Peyer's patch (tissue), 4 donors: ENCODE data around the gene MSH5. TPM values are rescaled to one million over a fixed set of nuclear protein-coding genes. Genes with fewer than 3 reads are reported as not detected.

ENCODE experiments used
- DNase-seq, 3 donors: peaks; one replicate each; pipeline ENCODE4 v3.0.0-alpha.2; 2017 to 2019
- H3K27ac ChIP-seq, 4 donors: fragments of 200-600 bp; sonication (generic); one replicate each; pipeline ENCODE4 v1.5.1; 2016 to 2019
- H3K27me3 ChIP-seq, 2 donors: fragments of 200-600 bp; sonication (generic); one replicate each; pipeline ENCODE4 v1.5.1; 2019
- H3K36me3 ChIP-seq, 3 donors: fragments of 200-600 bp; sonication (generic); one replicate each; pipeline ENCODE4 v1.5.1; 2016 to 2019
- H3K4me1 ChIP-seq, 4 donors: fragments of 200-600 bp; sonication (generic); one replicate each; pipeline ENCODE4 v1.5.1; 2016 to 2019
- H3K4me3 ChIP-seq, 4 donors: fragments of 200-600 bp; sonication (generic); 1 replicate in 3 of 4; 2 replicates in 1 of 4; pipeline ENCODE4 v1.5.1; 2016 to 2019; ENCODE audit warnings: mild to moderate bottlenecking in 1 of 4
- H3K9me3 ChIP-seq, 4 donors: fragments of 200-600 bp; sonication (generic); one replicate each; pipeline ENCODE4 v1.5.1; 2016 to 2019; ENCODE audit warnings: mild to moderate bottlenecking in 1 of 4
- POLR2A ChIP-seq, 2 donors: fragments of 450-650 bp; IDR thresholded peaks; one replicate each; pipeline ENCODE4 v1.5.1; 2017; ENCODE audit warnings: antibody characterized with exemption in 2 of 2, mild to moderate bottlenecking in 2 of 2, moderate library complexity in 2 of 2
- total RNA-seq, 4 donors: library from RNA; depleted of rRNA; stranded (reverse); fragments of >200 nt; gene quantifications; one replicate each; pipeline ENCODE4 v1.1.0, GENCODE V29; 2016
- TF ChIP-seq, protein P1 (sequence below), 6 experiments: fragments of 450-650 bp in 4 of 6; fragments of 200-600 bp in 2 of 6; sonication (generic) in 1 of 6; IDR thresholded peaks; one replicate each; pipeline ENCODE4 v1.5.1; 2017 to 2019; ENCODE audit warnings: antibody characterized with exemption in 6 of 6, mild to moderate bottlenecking in 3 of 6, moderate library complexity in 1 of 6

The MSH5 gene
- total RNA-seq, 4 donors from 2014 or later, result 21.4 to 72.6 (median 46.1) TPM

DNA sequence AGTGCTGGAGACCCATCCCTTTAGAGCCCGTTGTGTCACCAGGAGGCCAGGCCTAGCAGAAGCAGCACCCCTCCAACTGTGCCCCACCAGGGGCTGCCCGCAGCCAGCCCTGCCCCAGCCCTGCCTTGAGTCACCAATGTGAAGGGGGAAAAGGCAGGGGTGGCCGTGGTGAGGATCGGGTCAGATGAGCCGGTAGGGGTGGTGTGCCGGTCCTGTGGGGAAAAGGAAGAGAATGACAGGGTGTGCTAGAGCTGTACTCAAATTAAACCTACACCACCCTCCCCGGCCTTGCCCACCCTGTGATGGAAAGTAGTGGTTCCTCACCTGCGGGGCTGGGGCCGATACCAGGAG lies 25.7 kb downstream of the MSH5 start:
- TF ChIP-seq, protein P1, sequence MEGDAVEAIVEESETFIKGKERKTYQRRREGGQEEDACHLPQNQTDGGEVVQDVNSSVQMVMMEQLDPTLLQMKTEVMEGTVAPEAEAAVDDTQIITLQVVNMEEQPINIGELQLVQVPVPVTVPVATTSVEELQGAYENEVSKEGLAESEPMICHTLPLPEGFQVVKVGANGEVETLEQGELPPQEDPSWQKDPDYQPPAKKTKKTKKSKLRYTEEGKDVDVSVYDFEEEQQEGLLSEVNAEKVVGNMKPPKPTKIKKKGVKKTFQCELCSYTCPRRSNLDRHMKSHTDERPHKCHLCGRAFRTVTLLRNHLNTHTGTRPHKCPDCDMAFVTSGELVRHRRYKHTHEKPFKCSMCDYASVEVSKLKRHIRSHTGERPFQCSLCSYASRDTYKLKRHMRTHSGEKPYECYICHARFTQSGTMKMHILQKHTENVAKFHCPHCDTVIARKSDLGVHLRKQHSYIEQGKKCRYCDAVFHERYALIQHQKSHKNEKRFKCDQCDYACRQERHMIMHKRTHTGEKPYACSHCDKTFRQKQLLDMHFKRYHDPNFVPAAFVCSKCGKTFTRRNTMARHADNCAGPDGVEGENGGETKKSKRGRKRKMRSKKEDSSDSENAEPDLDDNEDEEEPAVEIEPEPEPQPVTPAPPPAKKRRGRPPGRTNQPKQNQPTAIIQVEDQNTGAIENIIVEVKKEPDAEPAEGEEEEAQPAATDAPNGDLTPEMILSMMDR (IDR thresholded peaks at IDR 0.05), result no peak
- TF ChIP-seq POLR2A (IDR thresholded peaks at IDR 0.05), result no peak
- no peak for DNase-seq
- Histone ChIP-seq H3K4me1 (peaks cover 0 to 23% (median 0%) of the 10 kb centered on the region in 4 donors), H3K9me3 (no peaks in the 10 kb centered on the region), H3K36me3 (no peaks in the 10 kb centered on the region), H3K27ac (no peak overlapping the region), H3K4me3 (peak overlapping the region in 1 of 4 donors; percentile 41), H3K27me3 (no peaks in the 10 kb centered on the region)

DNA sequence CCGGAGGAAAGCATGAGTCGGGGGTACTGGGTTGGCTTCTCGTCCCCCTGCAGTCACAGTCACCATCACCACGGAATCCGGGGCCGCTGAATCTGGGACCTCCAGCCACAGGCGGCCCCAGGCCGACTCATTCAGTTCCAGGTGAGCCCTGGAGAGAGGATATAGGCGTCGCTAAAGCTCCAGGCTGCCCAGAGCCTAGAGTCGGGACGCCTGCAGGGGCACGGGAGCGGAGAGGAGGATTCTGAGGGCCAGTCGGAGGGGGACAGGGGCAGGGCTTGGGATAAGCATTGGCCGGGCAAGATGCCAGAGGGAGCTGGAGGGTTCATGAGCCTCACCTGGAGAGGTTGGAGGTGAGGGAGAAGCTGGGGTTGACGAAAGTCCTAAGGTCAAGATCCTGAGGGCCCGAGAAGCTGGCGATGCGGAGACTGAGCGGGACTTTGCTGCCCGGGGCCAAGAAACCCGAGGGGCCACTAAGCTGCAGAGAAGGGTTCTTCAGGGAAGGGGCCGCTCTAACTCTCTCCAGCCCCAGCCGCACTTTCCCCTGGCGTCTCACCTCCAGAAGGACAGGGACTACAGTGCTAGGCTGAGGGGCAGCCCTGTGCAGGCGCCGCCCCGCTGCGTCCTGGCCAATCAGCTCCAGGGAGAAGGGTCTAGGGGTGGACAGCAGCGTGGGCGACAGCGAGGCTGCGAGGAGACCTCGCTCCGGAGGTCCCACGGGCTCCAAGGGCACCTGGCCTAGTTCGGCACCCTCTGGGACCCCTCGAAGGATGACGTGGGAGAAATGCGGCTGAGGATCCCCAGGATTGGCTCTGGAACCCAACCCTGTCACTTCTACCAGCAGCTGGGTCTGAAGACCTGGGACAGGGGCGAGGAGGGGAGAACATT lies 26.3 kb downstream of the MSH5 start:
- H3K27me3 ChIP-seq, result no peaks in the 10 kb centered on the region
- H3K27ac ChIP-seq, result peak overlapping the region in 1 of 4 donors; percentile 18
- H3K36me3 ChIP-seq, result no peaks in the 10 kb centered on the region
- no peaks in the 10 kb centered on the region for H3K9me3 ChIP-seq
- H3K4me3 ChIP-seq, result peak overlapping the region in 2 of 4 donors; percentile 41
- peaks cover 0 to 19% (median 0%) of the 10 kb centered on the region in 4 donors for H3K4me1 ChIP-seq
- TF ChIP-seq POLR2A (IDR thresholded peaks at IDR 0.05), result peak in 1 of 2 donors; percentile 19
- TF ChIP-seq, protein P1 (IDR thresholded peaks at IDR 0.05), result no peak
- peak in 2 of 3 donors; percentile 66 to 79 for DNase-seq

DNA sequence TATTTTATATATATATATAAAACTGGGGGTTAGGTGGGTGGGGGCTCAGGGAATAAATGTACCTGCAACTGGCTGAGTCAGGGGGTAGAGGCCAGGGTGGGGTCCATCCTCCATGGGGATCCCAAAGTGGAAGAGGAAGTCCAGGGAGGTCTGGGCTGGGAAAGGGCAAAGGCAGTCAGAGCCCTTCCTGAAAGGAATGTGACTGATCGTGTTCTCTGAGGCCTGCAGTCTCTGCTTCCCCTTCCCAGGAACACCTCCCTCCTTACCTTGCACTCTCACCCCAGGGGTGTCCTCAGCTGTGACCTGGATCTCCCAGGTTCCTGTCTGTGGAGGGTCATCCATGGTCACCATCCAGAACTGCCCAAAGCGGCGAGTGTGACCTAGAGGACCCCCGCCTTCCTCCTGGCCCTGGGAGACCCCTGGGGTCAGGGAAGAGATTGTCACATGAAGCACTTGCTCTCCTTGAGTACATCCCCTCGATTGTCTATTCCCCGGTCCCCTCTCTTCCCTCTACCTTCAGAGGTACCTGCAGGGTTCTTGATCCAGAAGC lies 27.4 kb downstream of the MSH5 start:
- DNase-seq, result no peak
- Histone ChIP-seq H3K27me3 (no peaks in the 10 kb centered on the region), H3K4me3 (no peak overlapping the region)

DNA sequence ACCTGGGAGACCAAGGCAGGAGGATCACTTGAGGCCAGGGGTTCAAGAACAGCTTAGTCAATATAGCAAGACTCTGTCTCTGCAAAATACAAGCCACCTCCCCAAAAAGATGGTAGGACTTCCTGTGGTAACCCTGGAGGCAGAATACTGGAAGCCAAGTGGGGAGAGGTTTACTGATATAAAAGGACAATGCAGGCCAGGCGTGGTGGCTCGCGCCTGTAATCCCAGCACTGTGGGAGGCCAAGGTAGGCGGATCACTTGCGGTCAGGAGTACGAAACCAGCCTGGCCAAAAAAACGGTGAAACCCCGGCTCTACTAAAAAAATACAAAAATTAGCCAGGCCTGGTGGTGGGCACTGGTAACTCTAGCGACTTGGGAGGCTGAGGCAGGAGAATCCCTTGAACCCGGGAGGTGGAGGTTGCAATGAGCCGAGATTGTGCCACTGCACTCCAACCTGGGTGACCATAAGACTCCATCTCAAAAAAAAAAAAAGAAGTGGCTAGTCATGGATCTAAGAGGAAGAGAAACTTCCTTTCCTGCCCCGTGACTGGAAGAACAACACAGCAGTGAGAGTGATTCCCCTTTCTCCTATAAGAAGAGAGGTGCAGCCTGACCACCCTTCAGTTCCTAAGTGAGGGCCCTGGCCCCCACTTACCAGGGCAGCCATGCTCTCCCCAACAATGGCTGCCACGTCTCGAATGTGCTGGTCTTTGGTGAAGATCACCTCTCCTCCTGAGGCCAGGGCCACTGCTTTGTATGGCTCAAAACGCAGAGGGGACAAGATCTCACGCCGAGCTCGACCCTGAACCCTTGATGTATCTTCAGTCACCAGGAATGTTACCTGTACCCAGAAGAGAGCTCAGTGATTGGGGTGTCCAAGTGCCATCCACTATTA lies 28.8 kb downstream of the MSH5 start:
- peaks cover 0 to 19% (median 1%) of the 10 kb centered on the region in 4 donors for H3K4me1 ChIP-seq
- DNase-seq, result no peak
- H3K27me3 ChIP-seq, result no peaks in the 10 kb centered on the region
- H3K36me3 ChIP-seq, result no peaks in the 10 kb centered on the region
- no peaks in the 10 kb centered on the region for H3K9me3 ChIP-seq
- no peak overlapping the region for H3K4me3 ChIP-seq
- H3K27ac ChIP-seq, result no peak overlapping the region
- TF ChIP-seq, protein P1 (IDR thresholded peaks at IDR 0.05), result no peak

More for the DNA sequence above, 27.4 kb downstream of the MSH5 start:
- no peak overlapping the region for H3K27ac ChIP-seq
- H3K4me1 ChIP-seq, result peaks cover 0 to 15% (median 0%) of the 10 kb centered on the region in 4 donors
- no peaks in the 10 kb centered on the region for H3K9me3 ChIP-seq
- TF ChIP-seq, protein P1 (IDR thresholded peaks at IDR 0.05), result no peak
- TF ChIP-seq POLR2A (IDR thresholded peaks at IDR 0.05), result no peak
- H3K36me3 ChIP-seq, result no peaks in the 10 kb centered on the region

DNA sequence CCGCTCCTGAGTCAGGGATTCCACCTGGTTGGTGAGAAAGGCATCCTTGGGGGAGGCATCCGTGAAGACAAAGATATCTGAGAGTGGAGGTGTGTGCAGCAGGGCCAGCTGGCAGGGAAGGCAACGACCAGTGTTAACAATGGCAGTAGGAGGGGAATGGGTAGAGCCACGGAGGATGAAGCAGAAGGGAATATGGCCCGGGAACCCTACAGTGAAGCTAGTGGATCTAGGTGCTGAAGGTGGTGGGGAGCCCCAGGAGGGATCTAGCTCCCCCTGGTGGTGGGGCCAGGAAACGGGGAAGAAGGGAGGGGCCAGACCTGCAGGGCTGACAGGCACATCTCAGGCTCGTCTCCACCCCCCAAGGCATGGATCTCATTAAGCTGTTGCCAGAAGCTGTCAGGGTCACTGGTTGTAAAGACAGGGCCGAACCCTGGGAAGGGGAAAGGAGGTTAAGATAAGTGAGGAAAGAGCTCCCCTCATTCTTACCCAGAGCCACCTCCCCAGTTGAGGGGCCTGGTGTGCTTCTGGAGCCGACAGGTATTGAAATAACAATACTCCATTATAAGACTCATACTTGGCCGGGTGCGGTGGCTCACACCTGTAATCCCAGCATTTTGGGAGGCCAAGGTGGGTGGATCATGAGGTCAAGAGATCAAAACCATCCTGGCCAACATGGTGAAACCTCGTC lies 30.0 kb downstream of the MSH5 start:
- Histone ChIP-seq H3K4me3 (no peak overlapping the region), H3K9me3 (no peaks in the 10 kb centered on the region), H3K27ac (peak overlapping the region in 3 of 4 donors; percentile 22 to 65 (median 36)), H3K27me3 (no peaks in the 10 kb centered on the region), H3K36me3 (no peaks in the 10 kb centered on the region), H3K4me1 (peaks cover 0 to 19% (median 1%) of the 10 kb centered on the region in 4 donors)
- no peak for TF ChIP-seq POLR2A (IDR thresholded peaks at IDR 0.05)
- TF ChIP-seq, protein P1 (IDR thresholded peaks at IDR 0.05), result peak; percentile 67 to 93 (median 84)
- DNase-seq, result peak; percentile 79 to 94 (median 92)
